ENCODE data around the gene NFASC. TPM values are rescaled to one million over a fixed set of nuclear protein-coding genes. Genes with fewer than 3 reads are reported as not detected.
A peak's percentile ranks its signal among the peaks of the same experiment; 100 is the strongest.

Gene NFASC
- total and polyA plus RNA-seq, 2 experiments from 2014 or later = 3.9 to 11.7 TPM

DNA sequence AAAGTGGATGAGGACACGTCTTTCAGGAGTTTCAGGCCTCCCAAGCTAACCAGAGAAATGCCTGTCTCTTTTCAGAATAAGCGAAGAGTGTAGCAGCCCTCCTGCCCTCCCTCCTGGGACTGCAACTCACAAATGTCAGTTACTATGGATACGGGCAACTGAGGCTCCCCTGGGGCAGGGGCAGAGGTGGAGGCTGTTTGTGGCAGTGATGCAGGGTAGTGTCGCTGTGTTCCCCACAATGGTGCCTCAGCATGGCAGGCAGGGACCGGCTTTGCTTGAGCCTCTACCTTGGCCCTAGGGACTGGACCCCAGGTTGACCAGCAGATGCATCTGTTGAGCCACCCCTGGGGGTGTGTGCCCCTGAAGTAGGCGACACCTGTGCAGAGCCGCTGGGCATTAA is 10.2 kb downstream of the NFASC start (continued):
- TF ChIP-seq, protein P1, sequence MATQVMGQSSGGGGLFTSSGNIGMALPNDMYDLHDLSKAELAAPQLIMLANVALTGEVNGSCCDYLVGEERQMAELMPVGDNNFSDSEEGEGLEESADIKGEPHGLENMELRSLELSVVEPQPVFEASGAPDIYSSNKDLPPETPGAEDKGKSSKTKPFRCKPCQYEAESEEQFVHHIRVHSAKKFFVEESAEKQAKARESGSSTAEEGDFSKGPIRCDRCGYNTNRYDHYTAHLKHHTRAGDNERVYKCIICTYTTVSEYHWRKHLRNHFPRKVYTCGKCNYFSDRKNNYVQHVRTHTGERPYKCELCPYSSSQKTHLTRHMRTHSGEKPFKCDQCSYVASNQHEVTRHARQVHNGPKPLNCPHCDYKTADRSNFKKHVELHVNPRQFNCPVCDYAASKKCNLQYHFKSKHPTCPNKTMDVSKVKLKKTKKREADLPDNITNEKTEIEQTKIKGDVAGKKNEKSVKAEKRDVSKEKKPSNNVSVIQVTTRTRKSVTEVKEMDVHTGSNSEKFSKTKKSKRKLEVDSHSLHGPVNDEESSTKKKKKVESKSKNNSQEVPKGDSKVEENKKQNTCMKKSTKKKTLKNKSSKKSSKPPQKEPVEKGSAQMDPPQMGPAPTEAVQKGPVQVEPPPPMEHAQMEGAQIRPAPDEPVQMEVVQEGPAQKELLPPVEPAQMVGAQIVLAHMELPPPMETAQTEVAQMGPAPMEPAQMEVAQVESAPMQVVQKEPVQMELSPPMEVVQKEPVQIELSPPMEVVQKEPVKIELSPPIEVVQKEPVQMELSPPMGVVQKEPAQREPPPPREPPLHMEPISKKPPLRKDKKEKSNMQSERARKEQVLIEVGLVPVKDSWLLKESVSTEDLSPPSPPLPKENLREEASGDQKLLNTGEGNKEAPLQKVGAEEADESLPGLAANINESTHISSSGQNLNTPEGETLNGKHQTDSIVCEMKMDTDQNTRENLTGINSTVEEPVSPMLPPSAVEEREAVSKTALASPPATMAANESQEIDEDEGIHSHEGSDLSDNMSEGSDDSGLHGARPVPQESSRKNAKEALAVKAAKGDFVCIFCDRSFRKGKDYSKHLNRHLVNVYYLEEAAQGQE (IDR thresholded peaks at IDR 0.05; ENCODE audit: unreplicated experiment) = no peak
- no peak for TF ChIP-seq EZH2phosphoT487 (IDR thresholded peaks at IDR 0.05; ENCODE audit: unreplicated experiment)

DNA sequence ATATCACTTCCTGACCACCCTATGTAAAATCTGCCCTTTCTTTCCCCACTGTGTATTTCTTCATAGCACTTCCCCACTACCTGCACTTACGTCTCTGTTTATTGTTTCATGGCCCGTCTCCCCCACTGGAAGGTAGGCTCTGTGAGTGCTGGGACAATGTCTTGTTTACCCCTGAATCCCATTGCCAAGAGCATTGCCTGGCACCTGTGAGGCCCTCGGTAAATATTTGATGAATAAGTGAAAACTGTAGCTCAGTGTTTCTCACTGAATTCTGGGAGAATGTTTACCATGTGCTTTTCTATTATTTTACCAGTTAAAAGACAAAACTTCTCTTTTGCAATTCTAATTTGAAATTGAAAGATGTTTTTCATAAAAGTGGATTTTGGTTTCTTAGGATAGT is 11.8 kb downstream of the NFASC start:
- ATAC-seq (no peak), DNase-seq (ENCODE audit: low spot score) (no peak)
- Histone ChIP-seq H3K79me2 (replicated peaks; ENCODE audit: insufficient read depth) (no peaks in the 10 kb centered on the region), H3K4me2 (no peak overlapping the region), H3K27me3 (ENCODE audit: insufficient read depth) (no peaks in the 10 kb centered on the region), H2AFZ (no peak overlapping the region), H3K36me3 (ENCODE audit: insufficient read depth) (no peaks in the 10 kb centered on the region), H4K20me1 (replicated peaks; ENCODE audit: insufficient read depth) (no peaks in the 10 kb centered on the region), H3K4me1 (ENCODE audit: insufficient read depth) (peaks cover 19% of the 10 kb centered on the region), H3K9me2 (ENCODE audit: insufficient read depth) (no peaks in the 10 kb centered on the region), H3K27ac (ENCODE audit: low read depth) (no peak overlapping the region), H3F3A (replicated peaks; ENCODE audit: low read depth) (no peaks in the 10 kb centered on the region), H3K4me3 (no peak overlapping the region)
- Mint-ChIP-seq H3K4me3 (no peak overlapping the region), H3K27ac (0 out of 2 replicates have a peak overlapping the region, but pooled peaks have one; percentile 15), H3K36me3 (ENCODE audit: low read depth) (no peaks in the 10 kb centered on the region), H3K27me3 (ENCODE audit: insufficient read depth, low read depth, poor library complexity) (peaks cover 3% of the 10 kb centered on the region), H3K9me3 (no peaks in the 10 kb centered on the region), H3K4me1 (peaks cover 26% of the 10 kb centered on the region)
- TF ChIP-seq ZNF114 (CRISPR knock-in tag; IDR thresholded peaks at IDR 0.05) (no peak), CREB1 (CRISPR knock-in tag; IDR thresholded peaks at IDR 0.05; ENCODE audit: low read depth) (no peak), POLR2AphosphoS5 (IDR thresholded peaks at IDR 0.05; ENCODE audit: low read depth) (no peak), EZH2 (IDR thresholded peaks at IDR 0.05; ENCODE audit: low read depth, unreplicated experiment) (no peak), ZNF331 (CRISPR knock-in tag; IDR thresholded peaks at IDR 0.05; ENCODE audit: low read depth) (no peak), JUNB (IDR thresholded peaks at IDR 0.05; ENCODE audit: unreplicated experiment) (no peak), NANOG (IDR thresholded peaks at IDR 0.05; ENCODE audit: borderline replicate concordance) (no peak)
- TF ChIP-seq, protein P2, sequence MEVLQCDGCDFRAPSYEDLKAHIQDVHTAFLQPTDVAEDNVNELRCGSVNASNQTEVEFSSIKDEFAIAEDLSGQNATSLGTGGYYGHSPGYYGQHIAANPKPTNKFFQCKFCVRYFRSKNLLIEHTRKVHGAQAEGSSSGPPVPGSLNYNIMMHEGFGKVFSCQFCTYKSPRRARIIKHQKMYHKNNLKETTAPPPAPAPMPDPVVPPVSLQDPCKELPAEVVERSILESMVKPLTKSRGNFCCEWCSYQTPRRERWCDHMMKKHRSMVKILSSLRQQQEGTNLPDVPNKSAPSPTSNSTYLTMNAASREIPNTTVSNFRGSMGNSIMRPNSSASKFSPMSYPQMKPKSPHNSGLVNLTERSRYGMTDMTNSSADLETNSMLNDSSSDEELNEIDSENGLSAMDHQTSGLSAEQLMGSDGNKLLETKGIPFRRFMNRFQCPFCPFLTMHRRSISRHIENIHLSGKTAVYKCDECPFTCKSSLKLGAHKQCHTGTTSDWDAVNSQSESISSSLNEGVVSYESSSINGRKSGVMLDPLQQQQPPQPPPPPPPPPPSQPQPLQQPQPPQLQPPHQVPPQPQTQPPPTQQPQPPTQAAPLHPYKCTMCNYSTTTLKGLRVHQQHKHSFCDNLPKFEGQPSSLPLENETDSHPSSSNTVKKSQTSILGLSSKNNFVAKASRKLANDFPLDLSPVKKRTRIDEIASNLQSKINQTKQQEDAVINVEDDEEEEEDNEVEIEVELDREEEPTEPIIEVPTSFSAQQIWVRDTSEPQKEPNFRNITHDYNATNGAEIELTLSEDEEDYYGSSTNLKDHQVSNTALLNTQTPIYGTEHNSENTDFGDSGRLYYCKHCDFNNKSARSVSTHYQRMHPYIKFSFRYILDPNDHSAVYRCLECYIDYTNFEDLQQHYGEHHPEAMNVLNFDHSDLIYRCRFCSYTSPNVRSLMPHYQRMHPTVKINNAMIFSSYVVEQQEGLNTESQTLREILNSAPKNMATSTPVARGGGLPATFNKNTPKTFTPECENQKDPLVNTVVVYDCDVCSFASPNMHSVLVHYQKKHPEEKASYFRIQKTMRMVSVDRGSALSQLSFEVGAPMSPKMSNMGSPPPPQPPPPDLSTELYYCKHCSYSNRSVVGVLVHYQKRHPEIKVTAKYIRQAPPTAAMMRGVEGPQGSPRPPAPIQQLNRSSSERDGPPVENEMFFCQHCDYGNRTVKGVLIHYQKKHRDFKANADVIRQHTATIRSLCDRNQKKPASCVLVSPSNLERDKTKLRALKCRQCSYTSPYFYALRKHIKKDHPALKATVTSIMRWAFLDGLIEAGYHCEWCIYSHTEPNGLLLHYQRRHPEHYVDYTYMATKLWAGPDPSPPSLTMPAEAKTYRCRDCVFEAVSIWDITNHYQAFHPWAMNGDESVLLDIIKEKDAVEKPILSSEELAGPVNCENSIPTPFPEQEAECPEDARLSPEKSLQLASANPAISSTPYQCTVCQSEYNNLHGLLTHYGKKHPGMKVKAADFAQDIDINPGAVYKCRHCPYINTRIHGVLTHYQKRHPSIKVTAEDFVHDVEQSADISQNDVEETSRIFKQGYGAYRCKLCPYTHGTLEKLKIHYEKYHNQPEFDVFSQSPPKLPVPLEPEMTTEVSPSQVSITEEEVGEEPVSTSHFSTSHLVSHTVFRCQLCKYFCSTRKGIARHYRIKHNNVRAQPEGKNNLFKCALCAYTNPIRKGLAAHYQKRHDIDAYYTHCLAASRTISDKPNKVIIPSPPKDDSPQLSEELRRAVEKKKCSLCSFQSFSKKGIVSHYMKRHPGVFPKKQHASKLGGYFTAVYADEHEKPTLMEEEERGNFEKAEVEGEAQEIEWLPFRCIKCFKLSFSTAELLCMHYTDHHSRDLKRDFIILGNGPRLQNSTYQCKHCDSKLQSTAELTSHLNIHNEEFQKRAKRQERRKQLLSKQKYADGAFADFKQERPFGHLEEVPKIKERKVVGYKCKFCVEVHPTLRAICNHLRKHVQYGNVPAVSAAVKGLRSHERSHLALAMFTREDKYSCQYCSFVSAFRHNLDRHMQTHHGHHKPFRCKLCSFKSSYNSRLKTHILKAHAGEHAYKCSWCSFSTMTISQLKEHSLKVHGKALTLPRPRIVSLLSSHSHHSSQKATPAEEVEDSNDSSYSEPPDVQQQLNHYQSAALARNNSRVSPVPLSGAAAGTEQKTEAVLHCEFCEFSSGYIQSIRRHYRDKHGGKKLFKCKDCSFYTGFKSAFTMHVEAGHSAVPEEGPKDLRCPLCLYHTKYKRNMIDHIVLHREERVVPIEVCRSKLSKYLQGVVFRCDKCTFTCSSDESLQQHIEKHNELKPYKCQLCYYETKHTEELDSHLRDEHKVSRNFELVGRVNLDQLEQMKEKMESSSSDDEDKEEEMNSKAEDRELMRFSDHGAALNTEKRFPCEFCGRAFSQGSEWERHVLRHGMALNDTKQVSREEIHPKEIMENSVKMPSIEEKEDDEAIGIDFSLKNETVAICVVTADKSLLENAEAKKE (CRISPR knock-in tag; IDR thresholded peaks at IDR 0.05) = no peak
- TF ChIP-seq, protein P3, sequence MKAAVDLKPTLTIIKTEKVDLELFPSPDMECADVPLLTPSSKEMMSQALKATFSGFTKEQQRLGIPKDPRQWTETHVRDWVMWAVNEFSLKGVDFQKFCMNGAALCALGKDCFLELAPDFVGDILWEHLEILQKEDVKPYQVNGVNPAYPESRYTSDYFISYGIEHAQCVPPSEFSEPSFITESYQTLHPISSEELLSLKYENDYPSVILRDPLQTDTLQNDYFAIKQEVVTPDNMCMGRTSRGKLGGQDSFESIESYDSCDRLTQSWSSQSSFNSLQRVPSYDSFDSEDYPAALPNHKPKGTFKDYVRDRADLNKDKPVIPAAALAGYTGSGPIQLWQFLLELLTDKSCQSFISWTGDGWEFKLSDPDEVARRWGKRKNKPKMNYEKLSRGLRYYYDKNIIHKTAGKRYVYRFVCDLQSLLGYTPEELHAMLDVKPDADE (IDR thresholded peaks at IDR 0.05) = no peak
- TF ChIP-seq, protein P4, sequence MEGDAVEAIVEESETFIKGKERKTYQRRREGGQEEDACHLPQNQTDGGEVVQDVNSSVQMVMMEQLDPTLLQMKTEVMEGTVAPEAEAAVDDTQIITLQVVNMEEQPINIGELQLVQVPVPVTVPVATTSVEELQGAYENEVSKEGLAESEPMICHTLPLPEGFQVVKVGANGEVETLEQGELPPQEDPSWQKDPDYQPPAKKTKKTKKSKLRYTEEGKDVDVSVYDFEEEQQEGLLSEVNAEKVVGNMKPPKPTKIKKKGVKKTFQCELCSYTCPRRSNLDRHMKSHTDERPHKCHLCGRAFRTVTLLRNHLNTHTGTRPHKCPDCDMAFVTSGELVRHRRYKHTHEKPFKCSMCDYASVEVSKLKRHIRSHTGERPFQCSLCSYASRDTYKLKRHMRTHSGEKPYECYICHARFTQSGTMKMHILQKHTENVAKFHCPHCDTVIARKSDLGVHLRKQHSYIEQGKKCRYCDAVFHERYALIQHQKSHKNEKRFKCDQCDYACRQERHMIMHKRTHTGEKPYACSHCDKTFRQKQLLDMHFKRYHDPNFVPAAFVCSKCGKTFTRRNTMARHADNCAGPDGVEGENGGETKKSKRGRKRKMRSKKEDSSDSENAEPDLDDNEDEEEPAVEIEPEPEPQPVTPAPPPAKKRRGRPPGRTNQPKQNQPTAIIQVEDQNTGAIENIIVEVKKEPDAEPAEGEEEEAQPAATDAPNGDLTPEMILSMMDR (conservative IDR thresholded peaks at IDR 0.05; ENCODE audit: low read depth in 2 of 2) = no peak
